Measurements from ENCODE around the gene LIG3.
"Not testable (repeated sequence)": the region's sequence is repeated elsewhere in the genome, so short reads cannot be mapped to it uniquely, and the experiment has no call there.

Gene LIG3

GRCh38 chr17:34980353-34980680 is at the start of gene LIG3:
LIG3 (plus strand) TSS chr17:34980512; CDS start chr17:34983006, 2,494 bp downstream.
- H3K9me3 ChIP-seq (ENCODE audit: control insufficient read depth in 5 of 5, low read length in 5 of 5) = no peaks in the 10 kb centered on the region
- H3K27ac ChIP-seq (ENCODE audit: low read depth, low read length) = peak within 1 kb of the TSS; percentile 98
- peaks cover 0 to 6% (median 0%) of the 10 kb centered on the region in 5 donors for H3K36me3 ChIP-seq (ENCODE audit: control insufficient read depth in 5 of 5, insufficient read depth in 5 of 5, low read length in 5 of 5)
- peak within 1 kb of the TSS; percentile 95 to 99 (median 97) for H3K9ac ChIP-seq (ENCODE audit: low read length in 5 of 5)
- peaks cover 4 to 20% (median 17%) of the 10 kb centered on the region in 5 donors for H3K4me1 ChIP-seq (ENCODE audit: control insufficient read depth in 5 of 5, insufficient read depth in 5 of 5, low read length in 5 of 5)
- H3K27me3 ChIP-seq (ENCODE audit: control insufficient read depth in 5 of 5, insufficient read depth in 4 of 5, low read length in 5 of 5) = no peaks in the 10 kb centered on the region
- H3K4me3 ChIP-seq (ENCODE audit: low read depth in 1 of 5, low read length in 5 of 5) = peak within 1 kb of the TSS; percentile 72 to 82 (median 77)

DNA sequence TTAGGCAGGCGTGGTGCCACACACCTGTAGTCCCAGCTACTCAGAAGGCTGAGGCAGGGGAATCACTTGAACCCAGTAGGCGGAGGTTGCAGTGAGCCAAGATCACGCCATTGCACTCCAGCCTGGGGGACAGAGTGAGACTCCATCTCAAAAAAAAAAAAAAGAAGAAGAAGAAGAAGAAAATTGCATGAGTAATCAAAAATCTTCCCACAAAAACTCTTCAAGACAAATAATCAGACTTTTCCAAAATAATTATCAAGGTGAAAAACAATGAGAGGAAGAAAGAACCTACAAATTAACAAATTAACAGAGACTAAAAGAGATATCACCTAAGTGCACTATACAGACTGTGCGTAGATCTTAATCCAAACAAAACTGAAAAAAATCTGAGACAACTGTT is 29.5 kb upstream of the LIG3 start:
- not testable (repeated sequence) for H3K27me3 ChIP-seq (ENCODE audit: control insufficient read depth in 5 of 5, insufficient read depth in 4 of 5, low read length in 5 of 5); H3K9me3 ChIP-seq (ENCODE audit: control insufficient read depth in 5 of 5, low read length in 5 of 5); H3K27ac ChIP-seq (ENCODE audit: low read depth, low read length); H3K4me3 ChIP-seq (ENCODE audit: low read depth in 1 of 5, low read length in 5 of 5); H3K4me1 ChIP-seq (ENCODE audit: control insufficient read depth in 5 of 5, insufficient read depth in 5 of 5, low read length in 5 of 5); H3K9ac ChIP-seq (ENCODE audit: low read length in 5 of 5); H3K36me3 ChIP-seq (ENCODE audit: control insufficient read depth in 5 of 5, insufficient read depth in 5 of 5, low read length in 5 of 5)

GRCh38 chr17:34958438-34958837 is 21.9 kb upstream of the LIG3 start:
- Histone ChIP-seq H3K4me3 (ENCODE audit: low read depth in 1 of 5, low read length in 5 of 5) (no peak overlapping the region), H3K27ac (ENCODE audit: low read depth, low read length) (no peak overlapping the region), H3K36me3 (ENCODE audit: control insufficient read depth in 5 of 5, insufficient read depth in 5 of 5, low read length in 5 of 5) (no peaks in the 10 kb centered on the region), H3K4me1 (ENCODE audit: control insufficient read depth in 5 of 5, insufficient read depth in 5 of 5, low read length in 5 of 5) (peaks cover 3 to 22% (median 20%) of the 10 kb centered on the region in 5 donors), H3K9ac (ENCODE audit: low read length in 5 of 5) (no peak overlapping the region), H3K9me3 (ENCODE audit: control insufficient read depth in 5 of 5, low read length in 5 of 5) (no peaks in the 10 kb centered on the region), H3K27me3 (ENCODE audit: control insufficient read depth in 5 of 5, insufficient read depth in 4 of 5, low read length in 5 of 5) (no peaks in the 10 kb centered on the region)

DNA sequence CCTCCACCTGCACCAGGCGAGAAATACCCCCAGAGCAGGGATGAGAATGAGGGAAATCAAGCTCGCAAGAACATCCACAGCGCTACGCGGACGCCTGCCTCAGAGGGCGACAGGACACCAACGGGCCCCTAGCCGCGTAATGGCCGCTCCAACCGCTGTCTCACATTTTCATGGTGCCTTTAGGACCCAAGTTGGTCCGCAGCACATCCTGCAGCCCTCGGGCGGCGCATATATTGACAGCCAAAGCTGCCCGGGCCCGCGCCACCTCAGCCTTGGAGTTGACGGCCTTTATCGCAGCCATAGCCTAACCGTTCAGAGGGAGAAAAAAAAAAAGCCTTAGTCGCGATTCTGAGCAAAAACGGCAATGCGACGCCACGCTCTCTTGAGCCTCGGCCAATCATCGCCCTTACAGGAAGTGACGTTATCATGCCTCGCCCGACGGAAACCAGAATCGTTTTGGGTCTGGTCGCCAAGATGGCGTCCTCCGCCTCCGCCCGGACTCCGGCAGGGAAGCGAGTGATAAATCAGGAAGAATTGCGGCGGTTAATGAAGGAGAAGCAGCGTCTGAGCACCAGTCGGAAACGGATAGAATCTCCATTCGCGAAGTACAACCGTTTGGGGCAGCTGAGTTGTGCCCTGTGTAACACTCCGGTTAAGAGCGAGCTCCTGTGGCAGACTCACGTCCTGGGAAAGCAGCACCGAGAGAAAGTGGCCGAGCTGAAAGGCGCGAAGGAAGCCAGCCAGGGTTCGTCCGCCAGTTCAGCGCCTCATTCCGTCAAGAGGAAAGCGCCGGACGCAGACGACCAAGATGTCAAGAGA is 19.0 kb upstream of the LIG3 start, which contains the start of the genes CCT6B and ZNF830:
Gene CCT6B (minus strand): TSS at position 368 of the 819 bp plus-strand sequence. CDS start 67 bp downstream, at position 301.
Gene ZNF830 (plus strand): TSS at position 448 of the 819 bp plus-strand sequence. CDS start 27 bp downstream, at position 475.
- Histone ChIP-seq H3K9ac (ENCODE audit: low read length in 5 of 5) (peak within 1 kb of the TSS; percentile 87 to 99 (median 95)), H3K4me1 (ENCODE audit: control insufficient read depth in 5 of 5, insufficient read depth in 5 of 5, low read length in 5 of 5) (peaks cover 3 to 22% (median 20%) of the 10 kb centered on the region in 5 donors), H3K27ac (ENCODE audit: low read depth, low read length) (peak within 1 kb of the TSS; percentile 91), H3K27me3 (ENCODE audit: control insufficient read depth in 5 of 5, insufficient read depth in 4 of 5, low read length in 5 of 5) (no peaks in the 10 kb centered on the region), H3K4me3 (ENCODE audit: low read depth in 1 of 5, low read length in 5 of 5) (peak within 1 kb of the TSS; percentile 74 to 98 (median 96)), H3K9me3 (ENCODE audit: control insufficient read depth in 5 of 5, low read length in 5 of 5) (no peaks in the 10 kb centered on the region), H3K36me3 (ENCODE audit: control insufficient read depth in 5 of 5, insufficient read depth in 5 of 5, low read length in 5 of 5) (peaks cover 11 to 24% (median 18%) of the 10 kb centered on the region in 5 donors)

DNA sequence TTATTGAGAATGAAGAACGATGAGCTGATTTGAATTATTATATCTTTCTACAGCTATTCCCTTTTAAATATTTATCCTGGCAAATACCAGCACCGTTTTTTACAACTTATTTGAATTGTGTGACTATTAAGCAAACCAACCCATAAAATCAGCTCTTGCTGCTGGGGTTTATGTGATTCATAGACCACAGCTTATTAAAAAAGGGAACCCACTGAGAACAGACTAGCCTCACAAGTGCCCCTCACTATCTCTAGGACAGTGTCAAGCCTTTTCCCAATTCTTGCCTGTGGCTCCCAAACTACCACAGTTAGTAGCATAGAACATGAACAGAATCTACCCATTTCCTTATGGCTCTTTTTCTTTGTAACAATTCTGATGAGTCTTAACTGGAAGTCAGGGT is 6.1 kb upstream of the LIG3 start:
- Histone ChIP-seq H3K9me3 (ENCODE audit: control insufficient read depth in 5 of 5, low read length in 5 of 5) (no peaks in the 10 kb centered on the region), H3K4me1 (ENCODE audit: control insufficient read depth in 5 of 5, insufficient read depth in 5 of 5, low read length in 5 of 5) (peaks cover 0 to 1% (median 0%) of the 10 kb centered on the region in 5 donors), H3K9ac (ENCODE audit: low read length in 5 of 5) (no peak overlapping the region), H3K4me3 (ENCODE audit: low read depth in 1 of 5, low read length in 5 of 5) (no peak overlapping the region), H3K27me3 (ENCODE audit: control insufficient read depth in 5 of 5, insufficient read depth in 4 of 5, low read length in 5 of 5) (no peaks in the 10 kb centered on the region), H3K36me3 (ENCODE audit: control insufficient read depth in 5 of 5, insufficient read depth in 5 of 5, low read length in 5 of 5) (peaks cover 0 to under 1% (median 0%) of the 10 kb centered on the region in 5 donors), H3K27ac (ENCODE audit: low read depth, low read length) (no peak overlapping the region)

DNA sequence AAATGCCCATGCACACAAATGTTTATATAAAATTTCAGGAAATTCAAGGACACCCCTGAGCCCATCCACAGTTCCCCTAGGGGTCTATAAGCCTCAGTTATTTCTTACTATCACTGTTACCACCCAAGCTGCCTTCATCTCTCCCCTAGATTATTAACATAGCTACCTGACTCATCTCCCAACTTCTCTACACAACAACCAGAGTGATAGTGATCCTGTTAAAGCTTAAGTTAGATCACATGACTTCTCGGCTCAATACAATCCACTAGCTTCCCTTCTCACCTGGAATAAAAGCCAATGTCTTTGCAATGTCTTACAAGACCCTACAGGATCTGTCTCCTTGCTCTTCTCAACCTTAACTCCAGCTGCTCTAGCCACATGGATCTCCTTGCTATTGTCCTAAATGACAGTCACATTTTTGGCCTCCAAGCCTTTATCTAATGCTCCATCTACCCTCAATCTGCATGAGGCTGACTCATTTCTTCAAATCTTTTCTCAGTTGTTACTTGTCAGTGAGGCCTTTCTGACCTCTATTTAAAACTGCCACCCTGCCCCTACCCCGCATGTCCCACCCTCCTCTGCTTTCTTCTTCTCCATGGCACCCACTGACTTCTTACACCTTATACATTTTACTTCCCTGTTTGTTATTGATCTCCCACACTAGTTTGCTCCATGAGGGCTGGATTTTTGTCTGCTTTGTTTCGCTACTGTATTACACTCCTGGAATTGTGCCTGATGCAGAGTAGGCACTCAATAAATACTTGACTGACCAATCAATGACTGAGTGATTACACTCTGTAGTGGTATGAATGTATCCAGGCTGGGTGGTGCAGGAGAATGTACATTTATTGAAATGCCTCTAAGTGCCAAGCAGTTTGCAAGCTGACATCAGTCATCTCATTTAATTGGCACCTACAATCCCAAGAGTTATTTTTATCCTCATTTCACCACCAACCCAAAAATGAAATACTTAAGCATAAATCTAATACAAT is 5.2 kb upstream of the LIG3 start:
- Histone ChIP-seq H3K27me3 (ENCODE audit: control insufficient read depth in 5 of 5, insufficient read depth in 4 of 5, low read length in 5 of 5) (no peaks in the 10 kb centered on the region), H3K4me3 (ENCODE audit: low read depth in 1 of 5, low read length in 5 of 5) (no peak overlapping the region), H3K9me3 (ENCODE audit: control insufficient read depth in 5 of 5, low read length in 5 of 5) (no peaks in the 10 kb centered on the region), H3K36me3 (ENCODE audit: control insufficient read depth in 5 of 5, insufficient read depth in 5 of 5, low read length in 5 of 5) (no peaks in the 10 kb centered on the region), H3K9ac (ENCODE audit: low read length in 5 of 5) (no peak overlapping the region), H3K4me1 (ENCODE audit: control insufficient read depth in 5 of 5, insufficient read depth in 5 of 5, low read length in 5 of 5) (peaks cover 4 to 9% (median 7%) of the 10 kb centered on the region in 5 donors), H3K27ac (ENCODE audit: low read depth, low read length) (no peak overlapping the region)

GRCh38 chr17:34979153-34979552 is 1.2 kb upstream of the LIG3 start:
- no peak overlapping the region for H3K4me3 ChIP-seq (ENCODE audit: low read depth in 1 of 5, low read length in 5 of 5)
- peaks cover 0 to 6% (median 0%) of the 10 kb centered on the region in 5 donors for H3K36me3 ChIP-seq (ENCODE audit: control insufficient read depth in 5 of 5, insufficient read depth in 5 of 5, low read length in 5 of 5)
- H3K27me3 ChIP-seq (ENCODE audit: control insufficient read depth in 5 of 5, insufficient read depth in 4 of 5, low read length in 5 of 5) = no peaks in the 10 kb centered on the region
- no peak overlapping the region for H3K9ac ChIP-seq (ENCODE audit: low read length in 5 of 5)
- peaks cover 4 to 20% (median 17%) of the 10 kb centered on the region in 5 donors for H3K4me1 ChIP-seq (ENCODE audit: control insufficient read depth in 5 of 5, insufficient read depth in 5 of 5, low read length in 5 of 5)
- no peaks in the 10 kb centered on the region for H3K9me3 ChIP-seq (ENCODE audit: control insufficient read depth in 5 of 5, low read length in 5 of 5)
- H3K27ac ChIP-seq (ENCODE audit: low read depth, low read length) = no peak overlapping the region

DNA sequence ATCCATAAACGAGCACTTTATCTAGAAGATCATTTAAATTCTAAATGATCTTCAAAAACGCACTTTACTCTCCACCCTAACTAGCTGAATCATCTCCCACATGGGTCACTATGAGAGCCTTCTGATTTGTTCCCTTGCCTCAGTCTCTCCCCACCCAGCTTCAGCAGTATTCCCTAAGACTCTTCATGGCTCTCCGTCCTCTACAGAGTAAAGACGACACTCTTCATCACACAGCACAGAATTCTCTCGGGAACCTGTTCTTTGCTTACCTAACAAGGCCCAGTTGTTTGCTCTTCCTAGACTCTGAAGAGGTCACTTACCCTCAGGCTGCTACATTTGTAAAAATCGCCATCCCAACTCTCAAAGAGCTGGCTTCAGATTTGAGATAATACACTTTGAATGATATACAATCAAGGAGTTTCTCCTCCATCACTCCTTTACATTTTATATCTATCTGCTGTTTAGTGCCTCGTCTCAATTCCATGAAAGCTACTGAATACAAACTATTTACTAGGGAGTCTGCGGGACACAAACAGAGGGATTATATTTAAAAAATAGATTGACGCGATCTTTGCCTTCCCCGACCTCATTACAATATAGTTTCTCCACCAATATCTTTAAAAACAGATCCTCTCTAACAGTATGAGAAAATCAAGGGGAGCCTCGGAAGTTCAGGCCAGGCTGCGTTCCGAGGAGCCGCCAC is 511 bp upstream of the LIG3 start:
- Histone ChIP-seq H3K36me3 (ENCODE audit: control insufficient read depth in 5 of 5, insufficient read depth in 5 of 5, low read length in 5 of 5) (peaks cover 0 to 6% (median 0%) of the 10 kb centered on the region in 5 donors), H3K4me1 (ENCODE audit: control insufficient read depth in 5 of 5, insufficient read depth in 5 of 5, low read length in 5 of 5) (peaks cover 4 to 20% (median 17%) of the 10 kb centered on the region in 5 donors), H3K9me3 (ENCODE audit: control insufficient read depth in 5 of 5, low read length in 5 of 5) (no peaks in the 10 kb centered on the region), H3K27me3 (ENCODE audit: control insufficient read depth in 5 of 5, insufficient read depth in 4 of 5, low read length in 5 of 5) (no peaks in the 10 kb centered on the region), H3K9ac (ENCODE audit: low read length in 5 of 5) (peak overlapping the region; percentile 64 to 99 (median 84)), H3K4me3 (ENCODE audit: low read depth in 1 of 5, low read length in 5 of 5) (peak overlapping the region; percentile 56 to 82 (median 77)), H3K27ac (ENCODE audit: low read depth, low read length) (peak overlapping the region; percentile 98)
